GM19452 (cell line): ENCODE data around the gene TRANK1.

Source experiments
- ATAC-seq: cut with Tn5 transposase; IDR thresholded peaks from one replicate; pipeline ENCODE4 v1.9.1; 2021; ENCODE audit not compliant: unreplicated experiment

Gene TRANK1

DNA sequence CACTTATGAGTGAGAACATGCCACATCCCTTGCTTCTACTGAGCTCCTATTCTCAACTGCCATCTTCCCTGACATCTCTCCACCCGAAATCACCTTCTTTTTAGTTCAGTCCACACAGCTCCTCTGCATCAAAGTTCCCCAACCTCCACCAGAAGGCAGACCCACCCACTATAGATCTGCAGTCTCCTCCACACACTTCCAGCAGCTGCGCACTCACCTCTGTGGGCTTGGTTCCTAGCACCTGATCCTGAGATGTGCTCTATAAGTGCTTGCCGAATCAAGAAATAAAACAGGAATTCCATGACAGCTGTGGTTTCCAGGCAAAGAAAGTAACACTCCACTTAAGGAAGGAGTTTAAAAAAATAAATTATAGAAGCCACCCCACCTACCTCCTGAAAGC, 85.4 kb downstream of the TRANK1 start:
- no peak for ATAC-seq

DNA sequence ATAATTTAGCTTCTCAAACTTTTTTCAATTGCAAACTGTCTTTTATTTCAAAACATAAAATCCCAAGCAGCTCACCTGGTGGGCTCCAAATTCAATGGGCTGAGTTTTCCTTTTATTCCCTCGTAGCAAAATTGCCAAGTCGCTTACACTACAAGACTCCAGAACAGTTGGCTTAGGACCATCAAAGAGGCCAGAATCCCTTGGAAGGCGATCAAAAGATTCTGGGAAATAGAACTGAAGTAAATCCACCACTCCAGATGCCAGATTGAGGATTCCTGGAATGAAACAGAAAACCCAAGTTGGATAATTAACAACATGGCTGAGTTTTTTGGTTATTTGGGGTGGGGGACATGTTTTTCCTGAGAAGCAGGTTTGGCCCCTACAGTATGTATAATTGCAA, 92.8 kb downstream of the TRANK1 start:
- ATAC-seq: no peak

GRCh38 chr3:36850743-36851142, 94.1 kb downstream of the TRANK1 start:
- no peak for ATAC-seq

GRCh38 chr3:36846406-36846805, 98.4 kb downstream of the TRANK1 start:
- no peak for ATAC-seq

DNA sequence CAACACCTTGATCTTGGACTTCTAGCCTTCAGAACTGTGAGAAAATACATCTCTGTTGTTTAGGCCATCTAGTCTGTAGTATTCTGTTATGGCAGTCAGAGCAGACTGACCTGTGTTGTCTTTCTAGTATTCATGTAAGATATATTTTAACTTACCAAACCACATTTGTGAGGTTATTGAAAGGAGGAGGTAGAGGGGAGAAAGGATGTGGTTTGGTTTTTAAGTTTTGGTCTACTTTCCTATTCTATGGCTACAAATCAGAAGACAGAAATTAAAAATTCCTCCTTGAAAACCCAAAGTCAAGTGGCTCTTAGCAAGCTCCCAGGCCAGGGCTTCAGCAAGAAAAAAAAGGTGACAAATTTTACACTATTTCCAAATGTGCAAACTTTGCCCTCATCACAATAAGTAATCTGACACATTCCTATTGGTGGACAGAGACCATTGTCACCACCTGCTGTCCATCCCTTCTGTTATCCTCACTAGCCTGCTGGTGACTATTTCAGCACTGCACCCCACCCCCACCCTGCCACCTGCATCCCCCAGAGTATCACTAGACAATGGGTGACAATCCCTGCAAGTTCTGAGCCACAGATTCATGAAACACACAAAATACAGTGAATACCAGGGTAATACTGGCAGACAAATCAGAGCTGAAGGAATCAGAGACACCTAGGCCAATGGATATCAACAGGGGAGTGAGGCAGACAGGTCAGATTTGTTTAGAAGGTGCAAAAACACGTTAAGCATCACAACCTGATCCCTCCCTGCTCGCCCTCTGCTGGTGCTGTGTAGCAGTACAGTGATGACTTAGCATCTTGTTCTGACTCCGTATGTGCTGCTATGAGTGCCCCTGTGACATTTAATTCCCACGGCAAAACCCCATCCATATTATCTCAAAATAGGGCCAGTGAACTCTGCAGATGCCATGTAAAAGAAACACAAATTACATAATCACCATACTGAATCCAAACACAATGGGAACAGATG, 101.5 kb downstream of the TRANK1 start:
- ATAC-seq: peak; percentile 82

DNA sequence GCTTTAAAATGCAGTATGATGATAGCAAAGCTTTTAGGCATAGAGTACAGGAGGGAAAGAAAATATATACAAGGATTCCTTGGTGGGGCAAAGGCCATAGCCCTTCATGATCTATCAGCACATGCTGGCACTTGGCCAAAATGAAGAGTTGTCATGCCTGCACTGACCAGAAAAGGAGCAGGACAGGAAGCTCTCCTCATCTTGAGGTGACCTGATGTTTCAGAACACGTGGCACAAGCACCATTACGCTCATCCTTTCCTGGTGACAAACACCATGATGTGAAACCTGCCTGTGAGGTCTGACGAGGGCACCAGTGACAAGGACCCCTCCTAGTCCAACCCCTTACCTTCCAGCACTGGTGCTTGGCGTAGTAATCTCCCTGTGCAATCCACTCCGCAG, 102.6 kb downstream of the TRANK1 start:
- no peak for ATAC-seq

- no peak for ATAC-seq
Measured at GRCh38 chr3:36840453-36840921, 104.4 kb downstream of the TRANK1 start.

GRCh38 chr3:36837089-36837488, 107.8 kb downstream of the TRANK1 start:
- no peak for ATAC-seq

- no peak for ATAC-seq
Measured at GRCh38 chr3:36833160-36833814, 111.6 kb downstream of the TRANK1 start.

- ATAC-seq: no peak
Measured at GRCh38 chr3:36832406-36832805, 112.4 kb downstream of the TRANK1 start.

- ATAC-seq: no peak
Measured at GRCh38 chr3:36827133-36827532, 117.7 kb downstream of the TRANK1 start.

DNA sequence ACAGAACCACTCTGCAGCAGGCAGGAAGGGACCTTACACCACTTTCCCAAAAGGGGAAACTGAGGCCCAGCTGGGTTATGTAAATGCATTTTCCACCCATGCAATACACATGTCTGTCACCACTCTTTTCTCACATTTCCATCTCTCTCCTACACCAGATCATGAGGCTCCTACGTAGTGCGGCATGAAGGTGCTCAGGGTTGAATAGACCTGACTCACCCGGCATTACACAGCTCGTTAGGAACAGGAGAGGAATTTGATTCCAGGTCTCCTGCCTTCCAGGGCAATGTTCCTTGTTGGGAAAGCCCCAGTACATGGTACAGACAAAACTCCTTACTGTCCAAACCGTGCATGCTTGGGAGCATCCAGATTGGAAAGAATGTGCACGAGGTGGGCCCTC, 118.6 kb downstream of the TRANK1 start:
- ATAC-seq: no peak

- no peak for ATAC-seq
Measured at GRCh38 chr3:36824443-36824842, 120.4 kb downstream of the TRANK1 start.

- no peak for ATAC-seq
Measured at GRCh38 chr3:36823806-36824205, 121.0 kb downstream of the TRANK1 start.

DNA sequence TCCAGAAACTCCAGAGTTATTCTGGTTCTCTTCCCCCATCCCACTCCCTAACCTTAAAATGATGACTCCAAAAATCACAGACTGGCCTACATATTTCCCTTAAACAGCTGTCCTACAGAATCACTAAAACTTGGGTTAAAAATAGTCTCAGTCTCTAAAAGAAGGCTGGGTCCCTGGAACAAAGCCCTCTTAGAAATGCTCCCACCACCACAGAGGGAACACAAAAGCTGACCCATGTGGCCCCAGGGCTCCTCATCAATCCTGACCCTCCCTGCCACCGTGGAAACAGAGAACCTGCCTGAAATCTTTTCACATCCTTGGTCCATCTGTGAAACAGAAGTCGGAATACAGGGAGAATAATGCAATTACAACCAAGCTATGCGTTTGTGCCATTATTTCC, 124.8 kb downstream of the TRANK1 start:
- ATAC-seq: no peak

GRCh38 chr3:36817806-36818533, 126.9 kb downstream of the TRANK1 start:
- no peak for ATAC-seq

GRCh38 chr3:36815375-36815774, 129.5 kb downstream of the TRANK1 start:
- no peak for ATAC-seq

DNA sequence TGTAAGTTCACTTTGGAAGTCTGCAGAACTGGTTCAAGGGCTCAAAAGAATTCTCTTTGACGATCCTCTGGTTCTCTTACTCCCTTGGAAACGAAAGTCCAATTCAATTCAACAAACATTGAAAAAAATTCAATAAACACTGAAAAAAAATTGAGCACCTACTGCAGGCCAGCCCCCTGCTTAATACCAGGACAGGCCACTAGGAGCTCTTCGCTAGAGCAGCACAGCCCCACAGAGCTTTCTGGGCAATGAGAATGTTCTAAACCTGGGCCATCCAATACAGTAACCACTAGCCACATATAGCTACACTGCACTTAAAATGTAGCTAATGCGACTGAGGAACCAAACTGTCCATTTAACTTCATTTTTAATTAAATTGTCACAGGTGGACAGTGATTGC, 130.1 kb downstream of the TRANK1 start:
- no peak for ATAC-seq

DNA sequence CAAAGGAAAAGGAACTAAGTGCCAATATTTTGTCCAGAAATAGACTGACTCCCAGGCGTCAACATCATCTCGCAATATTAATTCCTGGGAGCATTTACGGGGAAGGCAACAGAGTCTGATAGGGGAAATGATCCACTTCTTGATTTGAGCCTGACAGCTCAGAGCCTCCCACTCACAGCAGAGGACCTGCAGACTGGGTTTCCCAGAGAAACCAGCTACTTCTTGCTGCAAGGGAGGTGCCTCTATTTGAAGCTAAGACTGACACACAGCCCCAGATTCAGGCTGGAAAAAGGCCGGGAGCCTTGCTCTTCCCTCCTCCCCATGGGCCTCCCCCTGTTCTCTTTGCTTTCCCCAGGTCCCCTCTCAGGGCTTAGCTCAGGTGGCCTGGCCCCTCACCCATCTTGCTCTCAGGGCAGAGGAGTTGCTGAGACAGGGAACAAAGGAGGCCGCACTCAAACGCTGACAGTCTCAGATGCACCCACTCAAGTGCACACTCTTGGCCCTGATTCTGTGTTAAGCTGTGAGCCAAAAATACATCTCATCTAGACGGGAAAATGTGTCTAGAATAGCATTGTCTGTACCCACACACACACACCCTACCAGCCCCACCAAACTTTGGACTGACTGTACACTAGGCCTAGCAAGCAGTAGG, 130.7 kb downstream of the TRANK1 start:
- no peak for ATAC-seq

DNA sequence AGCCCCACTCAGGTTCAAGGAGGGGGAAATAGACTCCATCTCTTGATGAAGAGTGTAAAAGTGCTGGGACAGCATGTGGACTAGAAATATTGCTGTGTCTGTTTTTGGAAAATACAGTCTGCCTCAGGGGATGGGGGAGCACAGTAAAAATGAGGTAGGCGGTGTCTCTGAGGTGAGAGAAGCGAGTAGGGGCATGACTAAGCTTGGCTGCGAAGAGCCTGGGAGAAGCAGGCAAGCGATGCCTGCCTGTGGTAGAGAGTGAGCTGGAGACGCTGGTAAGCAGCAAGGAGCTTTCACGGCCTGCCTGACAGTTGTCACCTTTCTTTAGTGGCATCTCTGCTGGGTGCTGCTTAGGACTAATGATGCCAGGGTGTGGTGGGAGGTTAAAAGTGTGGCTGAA, 131.5 kb downstream of the TRANK1 start:
- no peak for ATAC-seq

GRCh38 chr3:36812240-36812639, 132.6 kb downstream of the TRANK1 start:
- ATAC-seq: no peak
